Measurements from ENCODE around the gene PSMG4.
A peak's percentile ranks its signal among the peaks of the same experiment; 100 is the strongest.

PSMG4 gene

GRCh38 chr6:3245216-3245615 lies 13.5 kb upstream of the PSMG4 start:
- DNase-seq (ENCODE audit: low read depth): no peak
- TF ChIP-seq, protein P1, sequence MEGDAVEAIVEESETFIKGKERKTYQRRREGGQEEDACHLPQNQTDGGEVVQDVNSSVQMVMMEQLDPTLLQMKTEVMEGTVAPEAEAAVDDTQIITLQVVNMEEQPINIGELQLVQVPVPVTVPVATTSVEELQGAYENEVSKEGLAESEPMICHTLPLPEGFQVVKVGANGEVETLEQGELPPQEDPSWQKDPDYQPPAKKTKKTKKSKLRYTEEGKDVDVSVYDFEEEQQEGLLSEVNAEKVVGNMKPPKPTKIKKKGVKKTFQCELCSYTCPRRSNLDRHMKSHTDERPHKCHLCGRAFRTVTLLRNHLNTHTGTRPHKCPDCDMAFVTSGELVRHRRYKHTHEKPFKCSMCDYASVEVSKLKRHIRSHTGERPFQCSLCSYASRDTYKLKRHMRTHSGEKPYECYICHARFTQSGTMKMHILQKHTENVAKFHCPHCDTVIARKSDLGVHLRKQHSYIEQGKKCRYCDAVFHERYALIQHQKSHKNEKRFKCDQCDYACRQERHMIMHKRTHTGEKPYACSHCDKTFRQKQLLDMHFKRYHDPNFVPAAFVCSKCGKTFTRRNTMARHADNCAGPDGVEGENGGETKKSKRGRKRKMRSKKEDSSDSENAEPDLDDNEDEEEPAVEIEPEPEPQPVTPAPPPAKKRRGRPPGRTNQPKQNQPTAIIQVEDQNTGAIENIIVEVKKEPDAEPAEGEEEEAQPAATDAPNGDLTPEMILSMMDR (conservative IDR thresholded peaks at IDR 0.05; ENCODE audit: low read length): no peak
- no peak overlapping the region for H3K4me3 ChIP-seq (ENCODE audit: low read length)

DNA sequence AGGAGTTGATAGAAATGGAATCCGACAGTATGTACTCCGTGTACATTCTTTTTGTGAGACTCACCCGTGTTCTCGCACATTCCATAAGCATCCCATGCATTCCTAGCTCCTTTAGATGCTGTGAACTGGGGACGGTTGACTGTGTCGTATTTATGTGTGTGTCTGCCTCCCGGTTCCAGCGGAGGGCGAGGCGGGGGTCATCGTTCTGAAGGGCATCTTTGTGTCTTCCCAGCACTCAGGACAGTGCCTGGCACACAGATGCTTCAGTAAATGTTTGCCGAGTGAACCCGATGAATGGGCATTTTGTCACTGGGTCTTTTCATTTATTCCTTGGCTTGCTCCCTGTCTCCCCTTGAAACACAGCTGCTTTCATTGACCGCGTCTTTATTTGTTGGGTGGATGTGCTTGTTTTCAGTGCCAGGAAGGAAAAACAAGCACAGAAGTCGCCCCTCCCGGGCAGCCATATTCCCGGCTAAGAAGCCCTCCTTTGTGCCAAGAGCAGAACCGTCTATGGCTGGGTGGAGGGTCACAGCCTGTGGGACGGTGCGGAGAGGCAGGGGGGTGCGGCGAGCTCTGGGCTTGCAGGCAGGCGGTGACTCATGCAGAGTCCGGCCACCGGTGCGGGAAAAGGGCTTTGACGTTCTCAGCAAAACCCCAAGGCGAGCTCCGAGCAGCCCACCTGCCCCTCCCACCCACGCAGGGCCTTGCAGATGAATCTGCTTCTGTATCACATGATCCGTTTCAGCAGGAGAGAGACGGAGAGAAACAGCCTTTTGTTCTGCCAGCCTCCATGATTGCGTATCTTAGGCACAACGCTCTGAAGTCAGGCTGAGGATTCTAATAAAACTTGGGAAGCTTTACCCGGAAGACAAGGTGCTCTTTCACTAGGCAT lies 11.2 kb upstream of the PSMG4 start:
- TF ChIP-seq, protein P1 (conservative IDR thresholded peaks at IDR 0.05; ENCODE audit: low read length): no peak
- peak overlapping the region; percentile 55 for H3K4me3 ChIP-seq (ENCODE audit: low read length)
- DNase-seq (ENCODE audit: low read depth): peak; percentile 90

DNA sequence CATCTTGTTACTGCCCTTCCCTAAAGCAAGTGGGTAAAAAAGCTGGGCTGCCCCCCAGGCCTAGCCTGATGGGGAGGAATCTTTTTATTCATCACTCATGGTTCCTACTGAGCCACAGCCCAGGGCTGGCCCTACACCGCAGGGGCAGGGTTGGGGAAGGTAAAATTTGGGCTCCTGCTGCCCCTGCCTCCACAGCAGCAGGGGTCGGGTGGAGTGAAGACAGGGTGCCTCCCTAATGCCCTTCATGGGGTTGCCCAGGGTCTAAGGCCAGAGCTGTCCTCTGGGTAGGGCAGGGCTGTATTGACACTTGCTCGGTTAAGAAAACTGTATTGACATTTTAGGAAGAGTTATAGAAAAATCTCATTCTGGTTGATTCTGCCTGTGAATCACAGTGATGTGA lies 8.9 kb upstream of the PSMG4 start:
- no peak overlapping the region for H3K4me3 ChIP-seq (ENCODE audit: low read length)
- TF ChIP-seq, protein P1 (conservative IDR thresholded peaks at IDR 0.05; ENCODE audit: low read length): no peak
- no peak for DNase-seq (ENCODE audit: low read depth)

DNA sequence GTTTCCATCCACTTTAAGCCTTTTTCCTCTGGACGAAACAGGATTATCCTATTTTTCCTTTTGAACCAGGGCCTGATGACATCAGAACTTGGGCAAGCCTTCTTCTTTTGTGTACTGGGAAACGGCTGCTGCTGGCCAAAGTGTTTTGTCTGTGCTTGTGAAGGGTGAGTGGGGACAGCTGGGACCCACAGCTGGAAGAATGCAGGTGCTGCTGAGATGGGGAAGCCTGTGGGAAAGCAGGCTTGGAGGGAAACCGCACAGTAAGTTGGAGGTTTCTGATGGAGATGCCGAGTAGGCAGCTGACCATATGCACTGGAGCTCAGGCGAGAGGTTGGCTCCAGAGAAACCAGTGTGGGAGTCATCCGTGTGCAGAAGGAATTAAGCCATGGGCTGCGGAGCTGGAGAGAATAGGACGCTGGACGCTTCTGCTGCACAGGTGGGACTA lies 8.5 kb upstream of the PSMG4 start:
- TF ChIP-seq, protein P1 (conservative IDR thresholded peaks at IDR 0.05; ENCODE audit: low read length): no peak

GRCh38 chr6:3251462-3252314 lies 7.1 kb upstream of the PSMG4 start:
- DNase-seq (ENCODE audit: low read depth): peak; percentile 75
- TF ChIP-seq, protein P1 (conservative IDR thresholded peaks at IDR 0.05; ENCODE audit: low read length): peak; percentile 98
- no peak overlapping the region for H3K4me3 ChIP-seq (ENCODE audit: low read length)

More for the DNA sequence above, 8.5 kb upstream of the PSMG4 start:
- no peak for DNase-seq (ENCODE audit: low read depth)
- H3K4me3 ChIP-seq (ENCODE audit: low read length): no peak overlapping the region

- TF ChIP-seq, protein P1 (conservative IDR thresholded peaks at IDR 0.05; ENCODE audit: low read length): no peak
- H3K4me3 ChIP-seq (ENCODE audit: low read length): no peak overlapping the region
- DNase-seq (ENCODE audit: low read depth): no peak
Observed at GRCh38 chr6:3252369-3252768, 6.4 kb upstream of the PSMG4 start.
